ENCODE results near the gene TMEM98.

DNA sequence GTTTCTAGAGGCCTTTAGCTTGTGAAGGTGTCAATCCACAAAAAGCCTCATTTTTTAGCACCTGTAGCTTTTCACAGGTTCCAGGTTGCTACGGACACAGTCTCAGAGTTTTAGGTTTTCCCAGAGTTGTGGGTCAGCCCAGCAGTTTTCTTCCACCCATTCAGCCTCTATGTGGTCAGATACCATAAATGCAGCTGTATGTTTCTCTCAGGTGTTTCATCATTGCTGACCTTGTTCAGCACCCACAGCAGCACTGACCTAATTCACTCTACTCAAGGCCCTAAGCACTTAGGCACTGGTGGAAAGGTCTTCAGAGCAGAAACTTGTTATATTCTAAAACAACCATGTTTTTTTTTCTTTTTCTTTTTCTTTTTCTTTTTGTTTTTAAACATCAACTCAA is 48.7 kb downstream of the TMEM98 start:
- TF ChIP-seq, protein P1, sequence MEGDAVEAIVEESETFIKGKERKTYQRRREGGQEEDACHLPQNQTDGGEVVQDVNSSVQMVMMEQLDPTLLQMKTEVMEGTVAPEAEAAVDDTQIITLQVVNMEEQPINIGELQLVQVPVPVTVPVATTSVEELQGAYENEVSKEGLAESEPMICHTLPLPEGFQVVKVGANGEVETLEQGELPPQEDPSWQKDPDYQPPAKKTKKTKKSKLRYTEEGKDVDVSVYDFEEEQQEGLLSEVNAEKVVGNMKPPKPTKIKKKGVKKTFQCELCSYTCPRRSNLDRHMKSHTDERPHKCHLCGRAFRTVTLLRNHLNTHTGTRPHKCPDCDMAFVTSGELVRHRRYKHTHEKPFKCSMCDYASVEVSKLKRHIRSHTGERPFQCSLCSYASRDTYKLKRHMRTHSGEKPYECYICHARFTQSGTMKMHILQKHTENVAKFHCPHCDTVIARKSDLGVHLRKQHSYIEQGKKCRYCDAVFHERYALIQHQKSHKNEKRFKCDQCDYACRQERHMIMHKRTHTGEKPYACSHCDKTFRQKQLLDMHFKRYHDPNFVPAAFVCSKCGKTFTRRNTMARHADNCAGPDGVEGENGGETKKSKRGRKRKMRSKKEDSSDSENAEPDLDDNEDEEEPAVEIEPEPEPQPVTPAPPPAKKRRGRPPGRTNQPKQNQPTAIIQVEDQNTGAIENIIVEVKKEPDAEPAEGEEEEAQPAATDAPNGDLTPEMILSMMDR (IDR thresholded peaks at IDR 0.05; ENCODE audit: low read length) = no peak
- no peak for TF ChIP-seq EZH2 (optimal IDR thresholded peaks at IDR 0.05; ENCODE audit: low read depth, low read length)
- TF ChIP-seq EZH2phosphoT487 (IDR thresholded peaks at IDR 0.05; ENCODE audit: low read length) = no peak
